Myocyte (in vitro differentiated cells): ENCODE measurements around the gene EPB41L3. TPM values are rescaled to one million over a fixed set of nuclear protein-coding genes. Genes with fewer than 3 reads are reported as not detected.

Source experiments
- total RNA-seq: library from RNA; depleted of rRNA; stranded (reverse); fragments of >200 nt; gene quantifications from 2 replicates; pipeline ENCODE4 v1.2.3, GENCODE V29; 2014

The EPB41L3 gene
- total RNA-seq, 1 donor from 2014 or later: not detected

Other genes starting within 250 kb of the EPB41L3 start
- gene ZBTB14, start 248.3 kb downstream of the EPB41L3 start, total RNA-seq: 16.3 and 20.5 TPM in 2 replicates